ENCODE results near the gene NPY4R2.
"Not testable (repeated sequence)": the region's sequence is repeated elsewhere in the genome, so short reads cannot be mapped to it uniquely, and the experiment has no call there.

NPY4R2 gene

GRCh38 chr10:47972077-47972476, 53.6 kb downstream of the NPY4R2 start:
- not testable (repeated sequence) for DNase-seq (ENCODE audit: low read depth); H3K4me3 ChIP-seq (ENCODE audit: low read depth, low read length)

All from GM12865 (cell line).